ENCODE measurements around the gene TNFRSF4. TPM values are rescaled to one million over a fixed set of nuclear protein-coding genes. Genes with fewer than 3 reads are reported as not detected.

TNFRSF4 gene
- total and polyA plus RNA-seq, 9 of the 15 experiments (the other 6 are each of a cell fraction or from before 2014, with no cell fraction given) = 0.07 to 0.44 (median 0.19) TPM; not detected in 5

- TF ChIP-seq CREB1 (IDR thresholded peaks at IDR 0.05) (no peak), CREB1 (CRISPR knock-in tag; IDR thresholded peaks at IDR 0.05) (no peak), SNIP1 (IDR thresholded peaks at IDR 0.05; ENCODE audit: low read depth) (no peak), WHSC1 (IDR thresholded peaks at IDR 0.05; ENCODE audit: low read length) (no peak), TRIM28 (IDR thresholded peaks at IDR 0.05) (0 out of 2 replicates have a peak, but pooled peaks have one; percentile 31), ZNF695 (CRISPR knock-in tag; IDR thresholded peaks at IDR 0.05) (no peak), ZNF121 (CRISPR knock-in tag; conservative IDR thresholded peaks at IDR 0.05) (0 out of 2 replicates have a peak, but pooled peaks have one; percentile 8), BCOR (IDR thresholded peaks at IDR 0.05) (no peak), HIVEP1 (CRISPR knock-in tag; IDR thresholded peaks at IDR 0.05) (no peak), SMAD3 (CRISPR knock-in tag; conservative IDR thresholded peaks at IDR 0.05) (no peak), FOXA3 (CRISPR knock-in tag; conservative IDR thresholded peaks at IDR 0.05 in 1 of 2, IDR thresholded peaks at IDR 0.05 in 1 of 2) (no peak), ZNF41 (CRISPR knock-in tag; conservative IDR thresholded peaks at IDR 0.05) (no peak), ZNF253 (CRISPR knock-in tag; conservative IDR thresholded peaks at IDR 0.05) (no peak), ZNF212 (CRISPR knock-in tag; IDR thresholded peaks at IDR 0.05) (no peak), ZNF12 (CRISPR knock-in tag; IDR thresholded peaks at IDR 0.05) (no peak), JUN (IDR thresholded peaks at IDR 0.05; ENCODE audit: borderline replicate concordance, low read depth, low read length) (no peak), JUN (CRISPR knock-in tag; IDR thresholded peaks at IDR 0.05; ENCODE audit: borderline replicate concordance) (no peak), ZNF197 (CRISPR knock-in tag; IDR thresholded peaks at IDR 0.05; ENCODE audit: low read depth) (no peak), ZNF274 (IDR thresholded peaks at IDR 0.05; ENCODE audit: borderline replicate concordance, low read depth, low read length) (no peak), E2F5 (CRISPR knock-in tag; IDR thresholded peaks at IDR 0.05) (no peak)
These were observed 38.5 kb downstream of the TNFRSF4 start (continued) for GRCh38 chr1:1175221-1176062.

All from K562 (cell line).